HepG2 (cell line): Measurements from ENCODE around the gene NAV3. TPM values are rescaled to one million over a fixed set of nuclear protein-coding genes. Genes with fewer than 3 reads are reported as not detected.

Experiments used
- ATAC-seq: fragments of 200-7000 bp; cut with Tn5 transposase; 3 replicates; pipeline ENCODE4 v1.9.1; 2020; ENCODE audit warnings: mild to moderate bottlenecking, moderate library complexity
- BruUV-seq: library from RNA; stranded (reverse); fragments of 400-500 nt; replicated peaks from 2 replicates; lab custom pipeline; 2021; lab: Mats Ljungman, UMichigan
- CTCF ChIA-PET: fragments of 300-600 bp; formaldehyde crosslinking; extraction: SDS; loops from one replicate; lab custom pipeline; 2021; ENCODE audit warnings: low total read pairs, inconsistent platforms, low intra/inter-chr PET ratio; lab: Yijun Ruan, JAX
- POLR2A ChIA-PET: fragments of 350-600 bp; sonication (Branson Sonifier 250); formaldehyde crosslinking; loops from one replicate; lab custom pipeline; 2020; ENCODE audit warnings: antibody characterized with exemption, inconsistent platforms; lab: Yijun Ruan, JAX
- DNase-seq: peaks from one replicate; pipeline ENCODE4 v3.0.0-alpha.2; 2015; ENCODE audit warnings: low spot score
- FAIRE-seq: peaks from 3 replicates; lab custom pipeline; 2011; peaks lifted over from hg19 to GRCh38; lab: Jason Lieb, UNC
- H2AFZ ChIP-seq: one replicate; pipeline ENCODE4 v1.6.1; 2011; ENCODE audit warnings: low read length, inconsistent platforms
- H3K27ac ChIP-seq: fragments of 300-600 bp; 3 replicates; pipeline ENCODE4 v1.8.0; 2011; ENCODE audit warnings: mixed run types, mild to moderate bottlenecking, mixed read lengths, low read length, inconsistent platforms; ENCODE audit not compliant: insufficient read depth; ENCODE audit errors: extremely low read length
- H3K27me3 ChIP-seq, 2 experiments: fragments of 200-600 bp in 1 of 2; 2 replicates in 1 of 2; 3 replicates in 1 of 2; pipeline versions ENCODE4 v1.6.0 to v1.8.0; 2011; ENCODE audit warnings: low read length in 2 of 2, mild to moderate bottlenecking in 2 of 2, moderate library complexity in 2 of 2, inconsistent platforms in 1 of 2; ENCODE audit not compliant: insufficient read depth in 2 of 2, control insufficient read depth in 1 of 2
- H3K36me3 ChIP-seq, 2 experiments: fragments of 200-600 bp in 1 of 2; replicated peaks in 1 of 2; 2 replicates in 1 of 2; 3 replicates in 1 of 2; pipeline versions ENCODE4 v1.5.1 to v1.8.0; 2011; ENCODE audit warnings: low read length in 2 of 2, inconsistent platforms in 1 of 2; ENCODE audit not compliant: insufficient read depth in 2 of 2, control insufficient read depth in 1 of 2
- H3K4me1 ChIP-seq: 2 replicates; pipeline ENCODE4 v1.5.1; 2012; ENCODE audit warnings: low read length, inconsistent platforms; ENCODE audit not compliant: insufficient read depth
- H3K4me2 ChIP-seq: 2 replicates; pipeline ENCODE4 v1.6.0; 2011; ENCODE audit warnings: low read depth, low read length, inconsistent platforms
- H3K4me3 ChIP-seq, 3 experiments: fragments of 200-600 bp in 1 of 3; sonication (generic), shearing (Covaris generic) in 1 of 3; replicated peaks in 1 of 3; 2 replicates each; pipeline ENCODE4 v1.5.1; 2011 to 2016; ENCODE audit warnings: low read length in 3 of 3, inconsistent platforms in 2 of 3, low read depth in 2 of 3, mild to moderate bottlenecking in 2 of 3, control low read depth in 1 of 3, mixed read lengths in 1 of 3; ENCODE audit not compliant: insufficient read depth in 1 of 3
- H3K79me2 ChIP-seq: one replicate; pipeline ENCODE4 v1.6.1; 2011; ENCODE audit warnings: low read length, inconsistent platforms; ENCODE audit not compliant: insufficient read depth
- H3K9ac ChIP-seq: 2 replicates; pipeline ENCODE4 v1.6.0; 2011; ENCODE audit warnings: mild to moderate bottlenecking, low read depth, low read length, inconsistent platforms; ENCODE audit not compliant: insufficient read depth
- H3K9me3 ChIP-seq: 2 replicates; pipeline ENCODE4 v1.5.1; 2012; ENCODE audit warnings: mild to moderate bottlenecking, low read length
- H4K20me1 ChIP-seq: 2 replicates; pipeline ENCODE4 v1.6.0; 2011; ENCODE audit warnings: inconsistent platforms, mild to moderate bottlenecking, low read length, moderate library complexity; ENCODE audit not compliant: insufficient read depth
- EEA1 ChIP-seq: sonication (generic); formaldehyde crosslinking; IDR thresholded peaks from 2 replicates; pipeline ENCODE4 v1.5.1; 2020; ENCODE audit warnings: mild to moderate bottlenecking, missing genetic modification reagents, borderline replicate concordance
- GATAD2A ChIP-seq: IDR thresholded peaks from 2 replicates; pipeline ENCODE4 v1.6.1; 2016
- GFI1 ChIP-seq: sonication (generic); formaldehyde crosslinking; IDR thresholded peaks from 2 replicates; pipeline ENCODE4 v1.5.0; 2020; ENCODE audit warnings: missing genetic modification reagents, mild to moderate bottlenecking, borderline replicate concordance
- GLMP ChIP-seq: sonication (generic); formaldehyde crosslinking; IDR thresholded peaks from 2 replicates; pipeline ENCODE4 v1.9.0; 2021; ENCODE audit warnings: missing genetic modification reagents, mild to moderate bottlenecking, borderline replicate concordance
- HDAC6 ChIP-seq: fragments of 200-600 bp; sonication (generic); IDR thresholded peaks from 2 replicates; pipeline ENCODE4 v1.7.0; 2017; ENCODE audit warnings: mild to moderate bottlenecking, antibody characterized with exemption, low read length, low read depth
- SP5 ChIP-seq: IDR thresholded peaks from 2 replicates; pipeline ENCODE4 v1.6.1; 2016; ENCODE audit warnings: low read depth, borderline replicate concordance
- SSRP1 ChIP-seq: IDR thresholded peaks from 2 replicates; pipeline ENCODE4 v1.6.1; 2016; ENCODE audit warnings: control low read depth
- ZBTB33 ChIP-seq: sonication (generic); formaldehyde crosslinking; IDR thresholded peaks from 2 replicates; pipeline ENCODE4 v1.4.0; 2020; ENCODE audit warnings: missing genetic modification reagents
- ZNF749 ChIP-seq: sonication (generic); formaldehyde crosslinking; IDR thresholded peaks from 2 replicates; pipeline ENCODE4 v1.8.0; 2022; ENCODE audit warnings: mild to moderate bottlenecking, missing genetic modification reagents, moderate library complexity, borderline replicate concordance
- ZNF816 ChIP-seq: sonication (generic); formaldehyde crosslinking; IDR thresholded peaks from 2 replicates; pipeline ENCODE4 v1.8.0; 2022; ENCODE audit warnings: missing genetic modification reagents, mild to moderate bottlenecking, borderline replicate concordance
- ZNF839 ChIP-seq: sonication (generic); formaldehyde crosslinking; IDR thresholded peaks from 2 replicates; pipeline ENCODE4 v1.4.0; 2020; ENCODE audit warnings: missing genetic modification reagents, mild to moderate bottlenecking, borderline replicate concordance
- in situ Hi-C: cut with HindIII; loops from 2 replicates; pipeline ENCODE4 v1.10.0; 2017; ENCODE audit warnings: low pct_unique_long_range_greater_than_20kb; ENCODE audit not compliant: extremely low pct_ligation_motif_present
- intact Hi-C: fragments of 100-400 bp; cut with micrococcal nuclease; formaldehyde crosslinking; loops from one replicate; pipeline ENCODE4 v1.10.0; 2022; ENCODE audit not compliant: unreplicated experiment
- polyA plus RNA-seq, 8 experiments: library from polyadenylated mRNA; depleted of rRNA in 3 of 8; stranded (reverse) in 7 of 8; unstranded in 1 of 8; fragments of >200 nt; fragmentation: Illumina TruSeq in 4 of 8; extraction: Trizol in 4 of 8; gene quantifications; 2 replicates each; pipeline versions ENCODE4 v1.2.1 to v1.2.3, GENCODE V29; 2011 to 2016; ENCODE audit warnings: low read depth in 4 of 8, missing spikeins in 1 of 8, mixed read lengths in 1 of 8; ENCODE audit not compliant: insufficient read depth in 1 of 8
- total RNA-seq, 5 experiments: library from RNA; depleted of rRNA; stranded (reverse); fragments of >200 nt; fragmentation: Illumina TruSeq; extraction: Trizol; gene quantifications; 2 replicates each; pipeline ENCODE4 v1.2.3, GENCODE V29; 2016; ENCODE audit warnings: low read depth in 1 of 5
- TF ChIP-seq, protein P1 (sequence below): sonication (generic); formaldehyde crosslinking; IDR thresholded peaks from 2 replicates; pipeline ENCODE4 v1.5.0; 2020; ENCODE audit warnings: mild to moderate bottlenecking, missing genetic modification reagents
- TF ChIP-seq, protein P2 (sequence below): sonication (generic); formaldehyde crosslinking; IDR thresholded peaks from 2 replicates; pipeline ENCODE4 v1.5.0; 2020; ENCODE audit warnings: missing genetic modification reagents

Gene NAV3
- total and polyA plus RNA-seq, 2 of the 13 experiments (the other 11 are each of a cell fraction or from before 2014, with no cell fraction given) = 0.01 to 0.18 TPM

DNA sequence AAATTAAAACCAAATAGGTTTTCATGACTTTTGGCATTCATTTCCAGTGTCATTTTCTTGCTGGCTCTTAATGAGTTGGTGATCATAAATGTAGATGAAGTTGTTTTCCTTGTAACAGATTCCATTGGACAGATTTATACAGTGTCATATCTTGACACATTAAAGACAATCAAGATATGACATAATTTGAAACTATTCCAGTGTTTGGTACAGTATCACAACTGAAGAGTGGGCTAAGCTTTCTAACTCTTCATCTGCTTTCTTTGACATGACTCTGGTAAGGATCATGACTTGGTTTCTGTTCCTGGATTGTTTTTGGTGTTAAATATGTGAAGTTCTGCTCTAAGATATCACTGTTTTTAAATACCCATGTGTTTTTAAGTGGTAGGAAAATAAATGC is 289.6 kb downstream of the NAV3 start:
- Histone ChIP-seq H3K36me3 (no peaks in the 10 kb centered on the region), H3K4me1 (no peaks in the 10 kb centered on the region), H3K27me3 (no peaks in the 10 kb centered on the region), H3K4me2 (no peak overlapping the region), H3K9ac (no peak overlapping the region), H3K9me3 (no peaks in the 10 kb centered on the region), H3K79me2 (no peaks in the 10 kb centered on the region), H4K20me1 (no peaks in the 10 kb centered on the region), H3K4me3 (no peak overlapping the region), H2AFZ (no peak overlapping the region), H3K27ac (no peak overlapping the region)
- TF ChIP-seq, protein P1, sequence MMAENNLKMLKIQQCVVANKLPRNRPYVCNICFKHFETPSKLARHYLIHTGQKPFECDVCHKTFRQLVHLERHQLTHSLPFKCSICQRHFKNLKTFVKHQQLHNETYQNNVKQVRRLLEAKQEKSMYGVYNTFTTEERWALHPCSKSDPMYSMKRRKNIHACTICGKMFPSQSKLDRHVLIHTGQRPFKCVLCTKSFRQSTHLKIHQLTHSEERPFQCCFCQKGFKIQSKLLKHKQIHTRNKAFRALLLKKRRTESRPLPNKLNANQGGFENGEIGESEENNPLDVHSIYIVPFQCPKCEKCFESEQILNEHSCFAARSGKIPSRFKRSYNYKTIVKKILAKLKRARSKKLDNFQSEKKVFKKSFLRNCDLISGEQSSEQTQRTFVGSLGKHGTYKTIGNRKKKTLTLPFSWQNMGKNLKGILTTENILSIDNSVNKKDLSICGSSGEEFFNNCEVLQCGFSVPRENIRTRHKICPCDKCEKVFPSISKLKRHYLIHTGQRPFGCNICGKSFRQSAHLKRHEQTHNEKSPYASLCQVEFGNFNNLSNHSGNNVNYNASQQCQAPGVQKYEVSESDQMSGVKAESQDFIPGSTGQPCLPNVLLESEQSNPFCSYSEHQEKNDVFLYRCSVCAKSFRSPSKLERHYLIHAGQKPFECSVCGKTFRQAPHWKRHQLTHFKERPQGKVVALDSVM (CRISPR knock-in tag) = no peak
- TF ChIP-seq SP5 (CRISPR knock-in tag) (no peak), ZNF749 (CRISPR knock-in tag) (no peak), ZNF839 (CRISPR knock-in tag) (no peak), ZBTB33 (CRISPR knock-in tag) (no peak), GLMP (no peak), ZNF816 (CRISPR knock-in tag) (no peak), GFI1 (no peak), SSRP1 (no peak), HDAC6 (no peak), GATAD2A (no peak), EEA1 (CRISPR knock-in tag) (no peak)
- TF ChIP-seq, protein P2, sequence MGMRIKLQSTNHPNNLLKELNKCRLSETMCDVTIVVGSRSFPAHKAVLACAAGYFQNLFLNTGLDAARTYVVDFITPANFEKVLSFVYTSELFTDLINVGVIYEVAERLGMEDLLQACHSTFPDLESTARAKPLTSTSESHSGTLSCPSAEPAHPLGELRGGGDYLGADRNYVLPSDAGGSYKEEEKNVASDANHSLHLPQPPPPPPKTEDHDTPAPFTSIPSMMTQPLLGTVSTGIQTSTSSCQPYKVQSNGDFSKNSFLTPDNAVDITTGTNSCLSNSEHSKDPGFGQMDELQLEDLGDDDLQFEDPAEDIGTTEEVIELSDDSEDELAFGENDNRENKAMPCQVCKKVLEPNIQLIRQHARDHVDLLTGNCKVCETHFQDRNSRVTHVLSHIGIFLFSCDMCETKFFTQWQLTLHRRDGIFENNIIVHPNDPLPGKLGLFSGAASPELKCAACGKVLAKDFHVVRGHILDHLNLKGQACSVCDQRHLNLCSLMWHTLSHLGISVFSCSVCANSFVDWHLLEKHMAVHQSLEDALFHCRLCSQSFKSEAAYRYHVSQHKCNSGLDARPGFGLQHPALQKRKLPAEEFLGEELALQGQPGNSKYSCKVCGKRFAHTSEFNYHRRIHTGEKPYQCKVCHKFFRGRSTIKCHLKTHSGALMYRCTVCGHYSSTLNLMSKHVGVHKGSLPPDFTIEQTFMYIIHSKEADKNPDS (CRISPR knock-in tag) = no peak
- ChIA-PET POLR2A (no interaction called here), CTCF (interaction anchor here (1.2 kb wide), 2 partner anchors 120 to 121 kb away, joined by 3 to 5 read pairs; no protein-coding TSS in a partner anchor)
- no peak for DNase-seq
- in situ Hi-C loops (no loop called here), intact Hi-C loops (no loop called here)
- BruUV-seq = no TSS peak
- no peak for ATAC-seq
- FAIRE-seq = no peak
